OCI-LY3 (cell line): Measurements from ENCODE around the gene PKP4.

ENCODE experiments used
- H2AFZ ChIP-seq: fragments of 200-600, 300-600 bp; shearing (Covaris generic); 2 replicates; pipeline ENCODE4 v1.6.0; 2014; ENCODE audit warnings: antibody characterized with exemption, low read depth, low read length
- H3K27ac ChIP-seq: fragments of 200-600, 300-600 bp; sonication (generic); 2 replicates; pipeline ENCODE4 v1.5.1; 2014; ENCODE audit warnings: mild to moderate bottlenecking, low read length, moderate library complexity, mixed read lengths
- H3K27me3 ChIP-seq: fragments of 200-600, 300-600 bp; sonication (generic); 2 replicates; pipeline ENCODE4 v1.6.1; 2014; ENCODE audit warnings: low read depth, low read length, mixed read lengths
- H3K36me3 ChIP-seq: fragments of 200-600, 300-600 bp; sonication (generic); replicated peaks from 2 replicates; pipeline ENCODE3; 2014; ENCODE audit warnings: low read depth, low read length, mixed read lengths
- H3K4me1 ChIP-seq: fragments of 300-600, 200-600 bp; sonication (generic); 2 replicates; pipeline ENCODE4 v1.6.1; 2014; ENCODE audit warnings: low read length, mixed read lengths
- H3K4me2 ChIP-seq: fragments of 200-600, 300-600 bp; sonication (generic); 2 replicates; pipeline ENCODE4 v1.6.1; 2014; ENCODE audit warnings: low read length, mixed read lengths
- H3K4me3 ChIP-seq: fragments of 300-600, 200-600 bp; sonication (generic); 2 replicates; pipeline ENCODE4 v1.5.1; 2014; ENCODE audit warnings: antibody characterized with exemption, mild to moderate bottlenecking, low read length, moderate library complexity
- H3K79me2 ChIP-seq: fragments of 300-600, 200-600 bp; shearing (Covaris generic); 2 replicates; pipeline ENCODE4 v1.6.1; 2014; ENCODE audit warnings: mild to moderate bottlenecking, low read length, mixed read lengths
- H3K9ac ChIP-seq: fragments of 300-600, 200-600 bp; shearing (Covaris generic); 2 replicates; pipeline ENCODE4 v1.6.0; 2014; ENCODE audit warnings: mild to moderate bottlenecking, low read length, moderate library complexity
- H3K9me3 ChIP-seq: fragments of 200-600, 300-600 bp; shearing (Covaris generic); 2 replicates; pipeline ENCODE4 v1.6.1; 2014; ENCODE audit warnings: low read length, mixed read lengths; ENCODE audit not compliant: insufficient read depth
- H4K20me1 ChIP-seq: fragments of 200-600, 300-600 bp; sonication (generic); 2 replicates; pipeline ENCODE4 v1.6.1; 2016; ENCODE audit warnings: low read length, mixed read lengths; ENCODE audit not compliant: insufficient read depth
- CTCF ChIP-seq: fragments of 200-600, 300-600 bp; sonication (generic); IDR thresholded peaks from 2 replicates; pipeline ENCODE4 v1.5.1; 2014; ENCODE audit warnings: antibody characterized with exemption, low read length, low read depth
- EZH2phosphoT487 ChIP-seq: fragments of 200-600 bp; shearing (Covaris generic); IDR thresholded peaks from 2 replicates; pipeline ENCODE4 v1.6.1; 2018; ENCODE audit warnings: antibody characterized with exemption, mixed run types, low read depth

PKP4 gene

GRCh38 chr2:158589303-158589702, 132.6 kb downstream of the PKP4 start:
- Histone ChIP-seq H3K9me3 (no peaks in the 10 kb centered on the region), H3K36me3 (peaks cover 3% of the 10 kb centered on the region), H3K4me3 (no peak overlapping the region), H3K9ac (no peak overlapping the region), H3K4me1 (no peaks in the 10 kb centered on the region), H3K4me2 (no peak overlapping the region), H3K27ac (no peak overlapping the region), H3K79me2 (no peaks in the 10 kb centered on the region), H2AFZ (no peak overlapping the region), H3K27me3 (no peaks in the 10 kb centered on the region), H4K20me1 (no peaks in the 10 kb centered on the region)
- TF ChIP-seq CTCF (no peak), EZH2phosphoT487 (no peak)

GRCh38 chr2:158598862-158599517, 142.2 kb downstream of the PKP4 start:
- H3K4me1 ChIP-seq, result no peaks in the 10 kb centered on the region
- H4K20me1 ChIP-seq, result no peaks in the 10 kb centered on the region
- H3K36me3 ChIP-seq, result no peaks in the 10 kb centered on the region
- H3K9me3 ChIP-seq, result no peaks in the 10 kb centered on the region
- no peak overlapping the region for H3K9ac ChIP-seq
- H2AFZ ChIP-seq, result no peak overlapping the region
- H3K4me3 ChIP-seq, result no peak overlapping the region
- TF ChIP-seq EZH2phosphoT487 (no peak), CTCF (no peak)
- no peaks in the 10 kb centered on the region for H3K79me2 ChIP-seq
- no peak overlapping the region for H3K4me2 ChIP-seq
- H3K27ac ChIP-seq, result no peak overlapping the region
- H3K27me3 ChIP-seq, result no peaks in the 10 kb centered on the region

- no peak overlapping the region for H3K4me2 ChIP-seq
- no peaks in the 10 kb centered on the region for H3K36me3 ChIP-seq
- TF ChIP-seq CTCF (no peak), EZH2phosphoT487 (no peak)
- H4K20me1 ChIP-seq, result no peaks in the 10 kb centered on the region
- no peak overlapping the region for H2AFZ ChIP-seq
- H3K9ac ChIP-seq, result no peak overlapping the region
- no peaks in the 10 kb centered on the region for H3K79me2 ChIP-seq
- H3K4me3 ChIP-seq, result no peak overlapping the region
- H3K27ac ChIP-seq, result no peak overlapping the region
- no peaks in the 10 kb centered on the region for H3K4me1 ChIP-seq
- H3K9me3 ChIP-seq, result no peaks in the 10 kb centered on the region
- no peaks in the 10 kb centered on the region for H3K27me3 ChIP-seq
Observed at GRCh38 chr2:158599609-158600008, 142.9 kb downstream of the PKP4 start.

GRCh38 chr2:158600155-158600802, 143.5 kb downstream of the PKP4 start:
- no peaks in the 10 kb centered on the region for H3K9me3 ChIP-seq
- TF ChIP-seq EZH2phosphoT487, result no peak
- no peak for TF ChIP-seq CTCF
- H3K36me3 ChIP-seq, result no peaks in the 10 kb centered on the region
- no peaks in the 10 kb centered on the region for H3K4me1 ChIP-seq
- H3K4me2 ChIP-seq, result no peak overlapping the region
- H3K79me2 ChIP-seq, result no peaks in the 10 kb centered on the region
- no peak overlapping the region for H3K9ac ChIP-seq
- H3K4me3 ChIP-seq, result no peak overlapping the region
- H3K27ac ChIP-seq, result no peak overlapping the region
- no peak overlapping the region for H2AFZ ChIP-seq
- no peaks in the 10 kb centered on the region for H3K27me3 ChIP-seq
- no peaks in the 10 kb centered on the region for H4K20me1 ChIP-seq
